Measurements from ENCODE around the gene SDHA. TPM values are rescaled to one million over a fixed set of nuclear protein-coding genes. Genes with fewer than 3 reads are reported as not detected.

Gene SDHA
- total and polyA plus RNA-seq, 2 of the 13 experiments (the other 11 are each of a cell fraction or from before 2014, with no cell fraction given) = 185 to 240 TPM

DNA sequence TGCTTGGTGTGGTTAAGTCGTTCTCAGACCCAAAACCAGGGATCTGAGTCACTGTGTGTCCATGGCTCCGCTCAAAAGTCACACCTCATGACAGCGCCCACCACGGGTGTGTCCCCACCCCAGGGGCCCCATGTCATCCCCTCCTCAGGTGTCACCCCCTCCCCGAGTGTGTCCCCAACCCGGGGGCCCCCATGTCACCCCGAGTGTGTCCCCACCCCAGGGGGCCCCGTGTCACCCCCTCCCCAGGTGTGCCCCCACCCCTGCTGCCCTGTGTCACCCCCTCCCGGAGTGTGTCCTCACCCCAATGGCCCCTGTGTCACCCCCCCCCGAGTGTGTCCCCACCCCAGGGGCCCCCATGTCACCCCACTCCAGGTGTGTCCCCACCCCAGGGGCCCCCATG lies 21.8 kb upstream of the SDHA start:
- H3K36me3 ChIP-seq (replicated peaks in 1 of 2; ENCODE audit: control insufficient read depth in 1 of 2, insufficient read depth in 2 of 2, low read length in 2 of 2) = 0 out of 5 replicates have a peak, but pooled peaks cover 0 to 3% of the 10 kb centered on the region in 2 experiments
- H2AFZ ChIP-seq (ENCODE audit: low read length) = no peak overlapping the region
- POLR2A ChIA-PET = no interaction called here
- no peaks in the 10 kb centered on the region for H4K20me1 ChIP-seq (ENCODE audit: insufficient read depth, low read length)
- 30% methylated on average over 2 of the region's 10 CpGs for WGBS (ENCODE audit: low lambda C conversion rate)
- intact Hi-C loops (cut with micrococcal nuclease; ENCODE audit: unreplicated experiment) = no loop called here
- no TSS peak for BruUV-seq (replicated peaks)
- H3K4me1 ChIP-seq (ENCODE audit: insufficient read depth, low read length) = no peaks in the 10 kb centered on the region
- H3K4me2 ChIP-seq (ENCODE audit: low read depth, low read length) = no peak overlapping the region
- DNase-seq (ENCODE audit: low spot score) (no peak), ATAC-seq (no peak), FAIRE-seq (no peak)
- no peaks in the 10 kb centered on the region for H3K79me2 ChIP-seq (ENCODE audit: insufficient read depth, low read length)
- in situ Hi-C loops (cut with HindIII; ENCODE audit: extremely low pct_ligation_motif_present, low pct_unique_long_range_greater_than_20kb) = no loop called here
- CTCF ChIA-PET (ENCODE audit: low intra/inter-chr PET ratio, low total read pairs) = no interaction called here
- TF ChIP-seq, protein P1, sequence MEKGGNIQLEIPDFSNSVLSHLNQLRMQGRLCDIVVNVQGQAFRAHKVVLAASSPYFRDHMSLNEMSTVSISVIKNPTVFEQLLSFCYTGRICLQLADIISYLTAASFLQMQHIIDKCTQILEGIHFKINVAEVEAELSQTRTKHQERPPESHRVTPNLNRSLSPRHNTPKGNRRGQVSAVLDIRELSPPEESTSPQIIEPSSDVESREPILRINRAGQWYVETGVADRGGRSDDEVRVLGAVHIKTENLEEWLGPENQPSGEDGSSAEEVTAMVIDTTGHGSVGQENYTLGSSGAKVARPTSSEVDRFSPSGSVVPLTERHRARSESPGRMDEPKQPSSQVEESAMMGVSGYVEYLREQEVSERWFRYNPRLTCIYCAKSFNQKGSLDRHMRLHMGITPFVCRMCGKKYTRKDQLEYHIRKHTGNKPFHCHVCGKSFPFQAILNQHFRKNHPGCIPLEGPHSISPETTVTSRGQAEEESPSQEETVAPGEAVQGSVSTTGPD (CRISPR knock-in tag; IDR thresholded peaks at IDR 0.05) = no peak
- TF ChIP-seq ZNF225 (CRISPR knock-in tag; IDR thresholded peaks at IDR 0.05) = no peak
- no peak for TF ChIP-seq ZFYVE20 (CRISPR knock-in tag; IDR thresholded peaks at IDR 0.05; ENCODE audit: borderline replicate concordance, low read depth)
- no peak for TF ChIP-seq GLI4 (CRISPR knock-in tag; IDR thresholded peaks at IDR 0.05; ENCODE audit: borderline replicate concordance)
- TF ChIP-seq, protein P2, sequence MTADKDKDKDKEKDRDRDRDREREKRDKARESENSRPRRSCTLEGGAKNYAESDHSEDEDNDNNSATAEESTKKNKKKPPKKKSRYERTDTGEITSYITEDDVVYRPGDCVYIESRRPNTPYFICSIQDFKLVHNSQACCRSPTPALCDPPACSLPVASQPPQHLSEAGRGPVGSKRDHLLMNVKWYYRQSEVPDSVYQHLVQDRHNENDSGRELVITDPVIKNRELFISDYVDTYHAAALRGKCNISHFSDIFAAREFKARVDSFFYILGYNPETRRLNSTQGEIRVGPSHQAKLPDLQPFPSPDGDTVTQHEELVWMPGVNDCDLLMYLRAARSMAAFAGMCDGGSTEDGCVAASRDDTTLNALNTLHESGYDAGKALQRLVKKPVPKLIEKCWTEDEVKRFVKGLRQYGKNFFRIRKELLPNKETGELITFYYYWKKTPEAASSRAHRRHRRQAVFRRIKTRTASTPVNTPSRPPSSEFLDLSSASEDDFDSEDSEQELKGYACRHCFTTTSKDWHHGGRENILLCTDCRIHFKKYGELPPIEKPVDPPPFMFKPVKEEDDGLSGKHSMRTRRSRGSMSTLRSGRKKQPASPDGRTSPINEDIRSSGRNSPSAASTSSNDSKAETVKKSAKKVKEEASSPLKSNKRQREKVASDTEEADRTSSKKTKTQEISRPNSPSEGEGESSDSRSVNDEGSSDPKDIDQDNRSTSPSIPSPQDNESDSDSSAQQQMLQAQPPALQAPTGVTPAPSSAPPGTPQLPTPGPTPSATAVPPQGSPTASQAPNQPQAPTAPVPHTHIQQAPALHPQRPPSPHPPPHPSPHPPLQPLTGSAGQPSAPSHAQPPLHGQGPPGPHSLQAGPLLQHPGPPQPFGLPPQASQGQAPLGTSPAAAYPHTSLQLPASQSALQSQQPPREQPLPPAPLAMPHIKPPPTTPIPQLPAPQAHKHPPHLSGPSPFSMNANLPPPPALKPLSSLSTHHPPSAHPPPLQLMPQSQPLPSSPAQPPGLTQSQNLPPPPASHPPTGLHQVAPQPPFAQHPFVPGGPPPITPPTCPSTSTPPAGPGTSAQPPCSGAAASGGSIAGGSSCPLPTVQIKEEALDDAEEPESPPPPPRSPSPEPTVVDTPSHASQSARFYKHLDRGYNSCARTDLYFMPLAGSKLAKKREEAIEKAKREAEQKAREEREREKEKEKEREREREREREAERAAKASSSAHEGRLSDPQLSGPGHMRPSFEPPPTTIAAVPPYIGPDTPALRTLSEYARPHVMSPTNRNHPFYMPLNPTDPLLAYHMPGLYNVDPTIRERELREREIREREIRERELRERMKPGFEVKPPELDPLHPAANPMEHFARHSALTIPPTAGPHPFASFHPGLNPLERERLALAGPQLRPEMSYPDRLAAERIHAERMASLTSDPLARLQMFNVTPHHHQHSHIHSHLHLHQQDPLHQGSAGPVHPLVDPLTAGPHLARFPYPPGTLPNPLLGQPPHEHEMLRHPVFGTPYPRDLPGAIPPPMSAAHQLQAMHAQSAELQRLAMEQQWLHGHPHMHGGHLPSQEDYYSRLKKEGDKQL (CRISPR knock-in tag; IDR thresholded peaks at IDR 0.05; ENCODE audit: low read depth) = no peak
- TF ChIP-seq SALL2 (CRISPR knock-in tag; IDR thresholded peaks at IDR 0.05) = no peak
- no peak for TF ChIP-seq NFKBIZ (CRISPR knock-in tag; IDR thresholded peaks at IDR 0.05)
- TF ChIP-seq, protein P3, sequence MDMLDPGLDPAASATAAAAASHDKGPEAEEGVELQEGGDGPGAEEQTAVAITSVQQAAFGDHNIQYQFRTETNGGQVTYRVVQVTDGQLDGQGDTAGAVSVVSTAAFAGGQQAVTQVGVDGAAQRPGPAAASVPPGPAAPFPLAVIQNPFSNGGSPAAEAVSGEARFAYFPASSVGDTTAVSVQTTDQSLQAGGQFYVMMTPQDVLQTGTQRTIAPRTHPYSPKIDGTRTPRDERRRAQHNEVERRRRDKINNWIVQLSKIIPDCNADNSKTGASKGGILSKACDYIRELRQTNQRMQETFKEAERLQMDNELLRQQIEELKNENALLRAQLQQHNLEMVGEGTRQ (IDR thresholded peaks at IDR 0.05; ENCODE audit: low read depth, low read length) = no peak
- TF ChIP-seq, protein P3 (CRISPR knock-in tag; IDR thresholded peaks at IDR 0.05; ENCODE audit: borderline replicate concordance) = no peak
- TF ChIP-seq ZNF75D (CRISPR knock-in tag; IDR thresholded peaks at IDR 0.05; ENCODE audit: borderline replicate concordance) = no peak
- TF ChIP-seq SCMH1 (CRISPR knock-in tag; IDR thresholded peaks at IDR 0.05; ENCODE audit: borderline replicate concordance) = no peak
- TF ChIP-seq ZNF44 (CRISPR knock-in tag; IDR thresholded peaks at IDR 0.05) = no peak
- no peak for TF ChIP-seq ZNF230 (CRISPR knock-in tag; IDR thresholded peaks at IDR 0.05)
- no peaks in the 10 kb centered on the region for H3K27me3 ChIP-seq (ENCODE audit: control insufficient read depth in 1 of 2, insufficient read depth in 2 of 2, low read length in 2 of 2)
- H3K27ac ChIP-seq (ENCODE audit: extremely low read length, insufficient read depth, low read length) = no peak overlapping the region
- H3K9ac ChIP-seq (ENCODE audit: insufficient read depth, low read depth, low read length) = no peak overlapping the region
- H3K9me3 ChIP-seq (ENCODE audit: low read length) = no peaks in the 10 kb centered on the region
- no peak overlapping the region for H3K4me3 ChIP-seq (replicated peaks in 1 of 3; ENCODE audit: insufficient read depth in 1 of 3, low read depth in 2 of 3, low read length in 3 of 3)
